PFSK-1 (cell line): ENCODE results near the gene SPTSSB.

ENCODE experiments used
- FOXP2 ChIP-seq: optimal IDR thresholded peaks from 2 replicates; pipeline ENCODE3; 2011; ENCODE audit warnings: borderline replicate concordance, control low read depth, inconsistent platforms; ENCODE audit not compliant: insufficient read depth; ENCODE audit errors: extremely low read length, extremely low read depth
- POLR2AphosphoS5 ChIP-seq: IDR thresholded peaks from 2 replicates; pipeline ENCODE4 v1.6.1; 2012; ENCODE audit warnings: low read depth, mild to moderate bottlenecking, control low read depth, low read length, moderate library complexity
- SIN3A ChIP-seq: IDR thresholded peaks from 2 replicates; pipeline ENCODE4 v1.6.1; 2012; ENCODE audit warnings: mild to moderate bottlenecking, low read length, moderate library complexity, borderline replicate concordance; ENCODE audit not compliant: insufficient read depth
- TAF1 ChIP-seq: IDR thresholded peaks from 2 replicates; pipeline ENCODE4 v1.6.1; 2012; ENCODE audit warnings: low read length, control low read depth, borderline replicate concordance; ENCODE audit not compliant: insufficient read depth
- TF ChIP-seq, protein P1 (sequence below), 2 experiments: IDR thresholded peaks; 2 replicates each; pipeline versions ENCODE4 v1.6.1 to v1.8.0; 2011 to 2012; ENCODE audit warnings: low read depth in 2 of 2, low read length in 2 of 2, control low read depth in 1 of 2, inconsistent platforms in 1 of 2, mild to moderate bottlenecking in 1 of 2, moderate library complexity in 1 of 2; ENCODE audit not compliant: insufficient read depth in 1 of 2

SPTSSB gene

DNA sequence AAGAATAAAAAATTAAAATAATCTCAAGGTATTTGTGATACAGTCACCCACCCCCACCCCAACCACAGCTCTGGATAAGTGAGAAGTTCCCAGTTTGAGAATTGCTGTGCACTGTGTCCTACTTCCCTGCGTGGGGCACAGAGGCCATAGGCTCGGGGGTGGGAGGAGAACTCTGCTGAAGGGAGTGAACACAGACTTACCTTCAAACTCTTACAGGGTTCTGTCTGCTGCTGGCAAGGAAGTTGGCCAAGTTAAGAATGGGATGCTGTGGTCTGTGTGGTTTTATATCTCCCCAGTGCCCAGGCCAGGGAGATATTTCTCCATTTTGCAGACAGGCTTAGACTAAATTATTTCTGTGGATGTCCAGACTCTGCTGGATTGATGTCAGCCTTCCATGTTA is 37.6 kb downstream of the SPTSSB start:
- TF ChIP-seq FOXP2, result no peak
- TF ChIP-seq SIN3A, result no peak
- no peak for TF ChIP-seq POLR2AphosphoS5
- TF ChIP-seq, protein P1, sequence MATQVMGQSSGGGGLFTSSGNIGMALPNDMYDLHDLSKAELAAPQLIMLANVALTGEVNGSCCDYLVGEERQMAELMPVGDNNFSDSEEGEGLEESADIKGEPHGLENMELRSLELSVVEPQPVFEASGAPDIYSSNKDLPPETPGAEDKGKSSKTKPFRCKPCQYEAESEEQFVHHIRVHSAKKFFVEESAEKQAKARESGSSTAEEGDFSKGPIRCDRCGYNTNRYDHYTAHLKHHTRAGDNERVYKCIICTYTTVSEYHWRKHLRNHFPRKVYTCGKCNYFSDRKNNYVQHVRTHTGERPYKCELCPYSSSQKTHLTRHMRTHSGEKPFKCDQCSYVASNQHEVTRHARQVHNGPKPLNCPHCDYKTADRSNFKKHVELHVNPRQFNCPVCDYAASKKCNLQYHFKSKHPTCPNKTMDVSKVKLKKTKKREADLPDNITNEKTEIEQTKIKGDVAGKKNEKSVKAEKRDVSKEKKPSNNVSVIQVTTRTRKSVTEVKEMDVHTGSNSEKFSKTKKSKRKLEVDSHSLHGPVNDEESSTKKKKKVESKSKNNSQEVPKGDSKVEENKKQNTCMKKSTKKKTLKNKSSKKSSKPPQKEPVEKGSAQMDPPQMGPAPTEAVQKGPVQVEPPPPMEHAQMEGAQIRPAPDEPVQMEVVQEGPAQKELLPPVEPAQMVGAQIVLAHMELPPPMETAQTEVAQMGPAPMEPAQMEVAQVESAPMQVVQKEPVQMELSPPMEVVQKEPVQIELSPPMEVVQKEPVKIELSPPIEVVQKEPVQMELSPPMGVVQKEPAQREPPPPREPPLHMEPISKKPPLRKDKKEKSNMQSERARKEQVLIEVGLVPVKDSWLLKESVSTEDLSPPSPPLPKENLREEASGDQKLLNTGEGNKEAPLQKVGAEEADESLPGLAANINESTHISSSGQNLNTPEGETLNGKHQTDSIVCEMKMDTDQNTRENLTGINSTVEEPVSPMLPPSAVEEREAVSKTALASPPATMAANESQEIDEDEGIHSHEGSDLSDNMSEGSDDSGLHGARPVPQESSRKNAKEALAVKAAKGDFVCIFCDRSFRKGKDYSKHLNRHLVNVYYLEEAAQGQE (IDR thresholded peaks at IDR 0.05; ENCODE audit: insufficient read depth in 1 of 2, low read depth in 2 of 2, low read length in 2 of 2), result no peak
- no peak for TF ChIP-seq TAF1

DNA sequence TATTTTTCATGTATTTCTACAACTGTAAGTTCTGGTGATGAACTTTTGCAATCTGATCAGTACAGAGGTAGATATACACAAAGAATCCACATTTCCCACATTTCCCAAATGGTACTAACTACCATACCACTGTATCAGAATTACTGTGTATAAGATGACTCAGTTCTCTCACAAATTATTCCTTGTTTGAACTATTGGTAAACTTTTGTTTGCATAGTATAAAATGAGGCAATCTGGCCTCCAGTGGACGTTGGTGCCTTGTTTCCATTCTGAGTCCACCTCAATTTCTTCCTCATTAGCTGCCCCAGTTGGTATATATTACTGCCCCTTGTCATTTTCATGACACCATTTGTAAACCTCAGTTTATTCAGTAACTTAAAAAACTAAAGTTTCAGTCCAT is 38.5 kb downstream of the SPTSSB start:
- TF ChIP-seq SIN3A (no peak), POLR2AphosphoS5 (no peak), FOXP2 (no peak), TAF1 (no peak)
- TF ChIP-seq, protein P1 (IDR thresholded peaks at IDR 0.05; ENCODE audit: insufficient read depth in 1 of 2, low read depth in 2 of 2, low read length in 2 of 2), result no peak

DNA sequence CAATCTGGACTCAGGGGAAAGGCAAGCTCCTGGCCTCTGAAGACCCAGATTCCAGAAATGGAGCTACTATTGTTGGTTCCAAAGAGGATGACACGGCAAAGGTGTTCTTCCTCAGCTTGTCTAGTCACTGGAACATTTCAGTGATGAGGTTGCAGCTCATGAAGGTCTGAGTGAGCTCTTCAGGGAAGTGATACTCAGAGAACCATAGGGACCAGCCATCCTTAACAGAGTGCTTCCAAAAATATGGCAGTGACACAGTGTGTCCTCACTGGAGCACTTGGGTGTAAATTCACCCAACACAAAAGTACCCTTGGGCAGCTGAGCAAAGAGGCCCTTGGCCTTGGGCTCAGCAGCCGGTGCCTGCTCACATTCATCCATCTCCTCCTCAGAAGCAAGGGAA is 46.3 kb downstream of the SPTSSB start:
- TF ChIP-seq POLR2AphosphoS5, result no peak

DNA sequence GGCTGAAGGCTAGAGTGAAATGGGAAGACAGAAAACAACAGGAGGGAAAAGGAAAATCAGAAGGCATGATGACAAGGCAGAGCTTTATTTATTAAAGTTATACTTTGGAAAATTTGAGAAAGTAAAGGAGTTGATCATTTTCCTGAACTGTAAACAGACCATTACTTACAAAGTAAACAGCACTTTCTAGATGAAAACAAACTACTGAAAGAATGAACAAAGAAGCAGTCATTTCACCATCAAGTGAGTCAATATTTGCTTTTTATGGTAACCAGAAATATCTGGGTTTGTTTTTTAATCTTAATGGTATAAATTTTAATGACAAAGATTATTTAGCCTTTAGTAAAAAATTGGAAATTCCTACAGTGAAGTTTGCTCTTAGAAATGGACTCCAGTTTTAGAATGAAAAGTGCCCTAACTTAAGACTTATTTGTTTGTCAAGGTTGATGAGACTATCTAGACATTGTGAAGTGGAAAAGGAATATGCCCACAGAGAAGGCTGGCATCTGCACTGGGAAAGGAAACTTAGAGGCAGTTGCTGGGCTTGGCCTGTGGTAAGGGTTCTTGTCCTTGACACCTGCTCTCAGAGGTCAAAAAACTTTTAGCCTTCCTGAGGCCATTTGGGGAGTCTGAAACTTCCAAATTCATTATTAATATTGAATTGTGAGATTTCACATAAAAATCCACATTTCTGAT is 47.2 kb downstream of the SPTSSB start:
- no peak for TF ChIP-seq SIN3A
- no peak for TF ChIP-seq FOXP2
- TF ChIP-seq TAF1, result no peak
- no peak for TF ChIP-seq POLR2AphosphoS5
- TF ChIP-seq, protein P1 (IDR thresholded peaks at IDR 0.05; ENCODE audit: insufficient read depth in 1 of 2, low read depth in 2 of 2, low read length in 2 of 2), result no peak

DNA sequence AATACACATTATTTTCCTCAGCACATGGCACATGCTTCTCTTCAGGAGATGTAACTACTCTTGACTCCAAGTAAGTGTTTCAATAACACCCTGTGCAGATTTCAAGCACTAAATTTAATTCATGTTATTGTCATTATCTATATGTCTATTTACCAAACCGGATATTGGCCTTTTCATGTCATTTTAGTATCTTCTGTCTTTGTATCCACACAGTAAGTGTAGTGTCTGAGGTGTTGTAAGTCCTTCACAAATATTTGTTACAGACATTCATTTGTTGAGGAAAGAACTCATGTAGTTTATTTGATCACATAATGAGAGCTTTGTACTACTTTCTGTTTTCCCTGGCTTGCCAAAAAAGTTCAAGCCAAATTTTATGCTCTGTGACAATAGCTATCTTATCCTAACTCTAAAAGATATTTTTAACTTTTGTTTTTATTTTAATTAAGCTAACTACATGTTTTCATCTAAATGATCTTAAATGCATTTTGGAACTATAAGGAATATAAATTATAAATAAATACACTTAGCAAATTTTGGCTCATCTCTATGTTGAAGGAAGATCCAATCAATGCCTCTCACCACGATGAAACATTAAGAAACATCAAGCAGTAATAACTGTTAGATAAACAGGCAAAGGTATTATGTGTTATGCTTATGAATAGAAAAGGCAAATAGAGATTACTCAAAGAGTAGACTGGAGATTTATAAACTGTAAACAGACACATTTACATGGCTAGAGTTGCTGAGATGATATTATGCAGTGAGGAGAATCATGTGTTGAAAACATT is 48.3 kb downstream of the SPTSSB start:
- TF ChIP-seq, protein P1 (IDR thresholded peaks at IDR 0.05; ENCODE audit: insufficient read depth in 1 of 2, low read depth in 2 of 2, low read length in 2 of 2), result no peak
- no peak for TF ChIP-seq POLR2AphosphoS5
- TF ChIP-seq FOXP2, result no peak
